ENCODE measurements around the gene LINC01488. TPM values are rescaled to one million over a fixed set of nuclear protein-coding genes. Genes with fewer than 3 reads are reported as not detected.

LINC01488 gene
- total RNA-seq, 1 experiment from 2014 or later, result not detected

DNA sequence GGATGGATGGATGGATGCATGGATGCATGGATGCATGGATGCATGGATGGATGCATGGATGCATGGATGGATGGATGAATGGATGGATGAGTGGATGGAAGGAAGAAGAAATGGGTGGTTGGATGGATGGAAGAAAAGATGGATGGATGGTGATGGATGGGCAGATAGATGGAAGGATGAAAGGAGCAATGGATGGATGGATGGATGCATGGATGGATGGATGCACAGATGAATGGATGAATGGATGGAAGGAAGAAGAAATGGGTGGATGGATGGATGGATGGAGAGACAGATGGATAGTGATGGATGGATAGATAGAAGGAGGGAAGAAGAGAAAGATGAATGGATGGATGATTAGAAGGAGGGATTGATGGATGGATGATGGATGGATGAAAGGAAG lies 30.2 kb upstream of the LINC01488 start:
- Histone ChIP-seq H3F3A (ENCODE audit: insufficient read depth, low read depth) (peaks cover 16% of the 10 kb centered on the region; the same call in 1 of the 2 replicates), H2AFZ (no peak overlapping the region)
- POLR2A ChIA-PET (ENCODE audit: unreplicated experiment), result no interaction called here

GRCh38 chr11:69452206-69452987 lies 29.1 kb upstream of the LINC01488 start:
- no peak overlapping the region for H3K4me3 ChIP-seq
- BruUV-seq (replicated peaks), result no TSS peak
- ChIA-PET POLR2A (ENCODE audit: unreplicated experiment) (no interaction called here), CTCF (no interaction called here)
- no peak overlapping the region for H3K4me2 ChIP-seq
- H3K27me3 ChIP-seq (ENCODE audit: insufficient read depth, low read depth), result no peaks in the 10 kb centered on the region
- intact Hi-C loops (cut with micrococcal nuclease; ENCODE audit: unreplicated experiment), result no loop called here
- H2AFZ ChIP-seq, result no peak overlapping the region
- peaks cover 24% of the 10 kb centered on the region for H3K4me1 ChIP-seq (replicated peaks; ENCODE audit: insufficient read depth)
- no peaks in the 10 kb centered on the region for H4K20me1 ChIP-seq (ENCODE audit: insufficient read depth)
- H3K79me2 ChIP-seq (ENCODE audit: low read depth), result no peaks in the 10 kb centered on the region
- no peak for TF ChIP-seq CTCF (conservative IDR thresholded peaks at IDR 0.05)
- TF ChIP-seq EZH2 (IDR thresholded peaks at IDR 0.05; ENCODE audit: low read depth), result no peak
- H3K36me3 ChIP-seq (ENCODE audit: low read depth), result no peaks in the 10 kb centered on the region
- no peaks in the 10 kb centered on the region for H3K9me3 ChIP-seq (ENCODE audit: insufficient read depth, low read depth)
- no peak overlapping the region for H3K27ac ChIP-seq
- DNase-seq, result no peak
- H3F3A ChIP-seq (ENCODE audit: insufficient read depth, low read depth), result peaks cover 15% of the 10 kb centered on the region; the same call in 1 of the 2 replicates
- no peaks in the 10 kb centered on the region for H3K9me2 ChIP-seq (ENCODE audit: insufficient read depth)

More for the DNA sequence above, 30.2 kb upstream of the LINC01488 start:
- Histone ChIP-seq H3K27me3 (ENCODE audit: insufficient read depth, low read depth) (no peaks in the 10 kb centered on the region), H3K4me1 (replicated peaks; ENCODE audit: insufficient read depth) (peaks cover 25% of the 10 kb centered on the region), H3K27ac (no peak overlapping the region), H3K9me2 (ENCODE audit: insufficient read depth) (no peaks in the 10 kb centered on the region), H3K9me3 (ENCODE audit: insufficient read depth, low read depth) (no peaks in the 10 kb centered on the region), H3K79me2 (ENCODE audit: low read depth) (no peaks in the 10 kb centered on the region), H3K4me3 (no peak overlapping the region), H3K4me2 (no peak overlapping the region), H3K36me3 (ENCODE audit: low read depth) (no peaks in the 10 kb centered on the region), H4K20me1 (ENCODE audit: insufficient read depth) (no peaks in the 10 kb centered on the region)
- no peak for DNase-seq
- CTCF ChIA-PET, result no interaction called here
- BruUV-seq (replicated peaks), result no TSS peak
- intact Hi-C loops (cut with micrococcal nuclease; ENCODE audit: unreplicated experiment), result no loop called here
- TF ChIP-seq EZH2 (IDR thresholded peaks at IDR 0.05; ENCODE audit: low read depth), result no peak
- no peak for TF ChIP-seq CTCF (conservative IDR thresholded peaks at IDR 0.05)

DNA sequence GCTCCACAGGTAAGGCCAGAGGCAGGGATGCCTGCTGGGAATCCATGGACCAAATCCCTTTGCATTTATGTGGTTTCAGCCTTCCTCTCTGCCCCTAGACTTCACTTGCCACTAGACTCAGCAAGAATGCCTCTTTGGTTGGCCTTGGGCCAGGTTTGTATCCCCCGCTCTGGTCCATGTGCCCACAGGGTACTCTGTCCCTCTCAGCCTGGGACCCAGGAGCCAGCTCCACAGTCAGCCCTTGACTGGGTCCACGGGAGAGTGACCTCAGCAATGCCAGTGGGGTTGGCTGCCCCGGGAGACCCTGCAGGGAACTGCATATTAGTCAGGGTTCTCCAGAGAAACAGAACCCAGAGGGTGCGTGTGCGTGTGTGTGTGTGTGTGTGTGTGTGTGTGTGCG lies 28.3 kb upstream of the LINC01488 start:
- H3K27me3 ChIP-seq (ENCODE audit: insufficient read depth, low read depth), result no peaks in the 10 kb centered on the region
- peaks cover 16% of the 10 kb centered on the region for H3K4me1 ChIP-seq (replicated peaks; ENCODE audit: insufficient read depth)
- ChIA-PET CTCF (no interaction called here), POLR2A (ENCODE audit: unreplicated experiment) (no interaction called here)
- no TSS peak for BruUV-seq (replicated peaks)
- intact Hi-C loops (cut with micrococcal nuclease; ENCODE audit: unreplicated experiment), result no loop called here
- no peak for TF ChIP-seq CTCF (conservative IDR thresholded peaks at IDR 0.05)
- peaks cover 9% of the 10 kb centered on the region; the same call in 1 of the 2 replicates for H3F3A ChIP-seq (ENCODE audit: insufficient read depth, low read depth)
- H3K27ac ChIP-seq, result no peak overlapping the region
- no peak for DNase-seq
- H3K9me3 ChIP-seq (ENCODE audit: insufficient read depth, low read depth), result no peaks in the 10 kb centered on the region
- no peaks in the 10 kb centered on the region for H4K20me1 ChIP-seq (ENCODE audit: insufficient read depth)
- no peak overlapping the region for H3K4me2 ChIP-seq
- H3K79me2 ChIP-seq (ENCODE audit: low read depth), result no peaks in the 10 kb centered on the region
- H3K4me3 ChIP-seq, result no peak overlapping the region
- no peak overlapping the region for H2AFZ ChIP-seq
- H3K9me2 ChIP-seq (ENCODE audit: insufficient read depth), result no peaks in the 10 kb centered on the region
- no peaks in the 10 kb centered on the region for H3K36me3 ChIP-seq (ENCODE audit: low read depth)

All from PC-9 (cell line).